SIG-M5 treated with dmso at 0.1 percent for 504 hours (cell line): ENCODE results near the gene SLC27A5.
"Not testable (repeated sequence)": the region's sequence is repeated elsewhere in the genome, so short reads cannot be mapped to it uniquely, and the experiment has no call there.

Experiments used
- DNase-seq: peaks from one replicate; lab custom pipeline; 2025; ENCODE audit not compliant: unreplicated experiment; lab: John Stamatoyannopoulos, UW

Gene SLC27A5

GRCh38 chr19:58498316-58499020, 13.3 kb downstream of the SLC27A5 start:
- no peak for DNase-seq

DNA sequence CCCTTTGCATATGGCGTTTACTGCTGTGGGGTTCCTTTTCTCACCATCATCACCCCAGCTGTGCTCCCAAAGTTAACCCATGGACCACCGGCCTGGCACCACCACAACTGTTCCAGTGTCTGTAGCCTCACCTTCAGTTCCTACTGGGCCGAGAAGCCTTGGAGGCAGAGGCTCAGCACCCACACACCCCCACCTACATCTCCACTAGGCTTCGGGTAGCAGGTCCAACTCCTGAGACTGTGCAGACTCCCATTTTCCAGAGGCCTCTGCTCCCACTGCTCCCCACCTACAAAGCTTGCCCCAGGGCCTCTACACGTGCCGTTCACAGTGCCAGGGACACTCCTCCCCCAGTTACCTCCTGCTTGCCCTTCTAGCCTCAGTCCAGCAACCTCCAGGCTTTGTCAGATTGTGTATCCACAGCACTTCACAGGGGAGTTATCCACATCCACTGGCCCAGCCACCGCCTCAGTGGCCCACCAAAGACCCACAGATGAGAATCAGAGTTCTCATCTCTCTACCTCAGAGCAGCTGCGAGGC, 14.1 kb downstream of the SLC27A5 start:
- DNase-seq, result no peak

GRCh38 chr19:58492265-58492664, 19.5 kb downstream of the SLC27A5 start:
- DNase-seq, result no peak

- no peak for DNase-seq
Measured at GRCh38 chr19:58491393-58491792, 20.4 kb downstream of the SLC27A5 start.

DNA sequence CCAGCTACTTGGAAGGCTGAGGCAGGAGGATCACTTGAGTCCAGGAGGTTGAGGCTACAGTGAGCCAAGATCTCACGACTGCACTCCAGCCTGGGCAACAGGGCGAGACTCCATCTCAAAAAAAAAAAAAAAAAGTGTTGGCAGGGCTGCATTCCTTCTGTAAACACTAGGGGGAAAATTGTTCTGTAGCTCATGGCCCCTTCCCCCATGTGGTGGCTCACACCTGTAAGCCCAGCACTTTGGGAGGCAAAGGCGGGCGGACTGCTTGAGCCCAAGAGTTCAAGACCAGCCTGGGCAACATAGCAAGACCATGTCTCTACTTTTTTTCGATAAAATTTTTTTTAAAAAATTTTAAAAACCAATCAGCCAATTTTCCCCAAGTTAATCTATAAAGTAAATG, 27.4 kb downstream of the SLC27A5 start:
- DNase-seq, result not testable (repeated sequence)

DNA sequence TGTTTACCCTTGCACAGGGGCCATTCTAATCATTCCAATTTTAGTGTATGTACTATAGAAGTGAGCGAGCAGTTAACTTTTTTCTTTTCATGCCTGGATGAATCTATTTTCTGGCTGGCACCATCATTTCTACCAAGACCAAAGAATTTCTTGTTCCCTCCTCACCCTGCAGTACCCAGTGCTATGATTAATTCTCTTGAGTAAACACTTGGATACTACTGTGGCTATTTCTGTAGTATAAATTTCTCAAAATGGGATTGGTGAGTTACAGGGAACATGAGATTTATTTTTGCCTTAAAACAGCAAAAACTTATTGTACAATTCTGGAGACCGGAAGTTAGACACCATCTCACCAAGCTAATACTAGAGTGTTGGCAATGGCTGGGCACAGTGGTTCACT, 28.0 kb downstream of the SLC27A5 start:
- DNase-seq, result no peak

GRCh38 chr19:58482372-58482771, 29.4 kb downstream of the SLC27A5 start:
- DNase-seq, result no peak

DNA sequence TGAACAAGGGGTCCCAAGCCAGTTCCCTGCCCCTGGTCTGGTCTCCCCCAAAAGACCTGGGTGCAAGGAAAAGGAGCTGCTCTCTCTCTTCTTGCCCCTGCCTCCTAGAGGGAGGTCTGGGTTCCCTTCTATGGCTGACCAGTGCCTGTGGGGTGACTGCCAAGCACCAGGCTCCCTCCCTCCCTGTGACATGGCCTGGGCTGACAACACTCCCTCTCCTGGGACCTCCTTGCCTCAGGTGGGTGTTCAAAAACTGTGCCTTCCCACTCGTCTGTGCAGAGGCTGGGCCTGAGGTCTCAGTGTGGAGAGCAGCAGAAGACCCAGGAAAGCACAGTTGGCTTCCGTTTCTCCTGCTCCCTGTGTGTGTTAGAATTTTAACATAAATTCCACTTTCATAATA, 31.0 kb downstream of the SLC27A5 start:
- no peak for DNase-seq

- no peak for DNase-seq
Measured at GRCh38 chr19:58480481-58480830, 31.3 kb downstream of the SLC27A5 start.

DNA sequence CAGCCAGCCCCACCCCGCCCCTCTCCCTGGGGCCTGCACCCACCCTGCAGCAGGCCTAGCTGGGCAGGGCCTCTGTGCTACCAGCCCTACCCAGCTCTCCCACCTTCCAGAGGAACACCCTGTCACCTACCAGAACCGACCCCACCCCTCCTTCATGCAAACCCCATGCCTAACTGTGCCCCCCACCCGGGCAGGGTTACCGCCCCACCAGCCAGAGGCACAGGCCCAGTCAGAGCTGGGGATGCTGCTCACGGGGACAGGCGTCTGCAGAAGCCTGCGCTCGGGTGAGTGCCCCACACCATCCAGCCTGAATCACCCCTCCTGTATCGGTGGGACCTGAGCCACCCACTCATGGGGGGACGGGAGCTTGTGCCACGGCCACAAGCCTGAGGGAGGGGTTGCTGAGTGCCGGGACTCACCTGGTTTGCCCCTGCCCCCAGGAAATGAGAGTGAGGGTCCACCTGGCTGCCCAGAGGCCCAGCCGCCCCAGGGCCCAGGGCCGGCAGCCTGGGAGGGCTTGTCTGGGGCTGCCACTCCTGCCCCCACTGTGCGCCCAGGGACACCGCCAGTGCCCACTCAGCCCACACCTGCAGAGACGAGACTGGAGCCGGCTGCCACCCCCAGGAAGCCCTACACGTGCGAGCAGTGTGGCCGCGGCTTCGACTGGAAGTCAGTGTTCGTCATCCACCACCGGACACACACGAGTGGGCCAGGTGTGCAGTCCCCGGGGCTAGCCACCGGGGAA, 31.9 kb downstream of the SLC27A5 start:
- no peak for DNase-seq

- no peak for DNase-seq
Measured at GRCh38 chr19:58479303-58479702, 32.5 kb downstream of the SLC27A5 start.

GRCh38 chr19:58477871-58478270, 33.9 kb downstream of the SLC27A5 start:
- no peak for DNase-seq

DNA sequence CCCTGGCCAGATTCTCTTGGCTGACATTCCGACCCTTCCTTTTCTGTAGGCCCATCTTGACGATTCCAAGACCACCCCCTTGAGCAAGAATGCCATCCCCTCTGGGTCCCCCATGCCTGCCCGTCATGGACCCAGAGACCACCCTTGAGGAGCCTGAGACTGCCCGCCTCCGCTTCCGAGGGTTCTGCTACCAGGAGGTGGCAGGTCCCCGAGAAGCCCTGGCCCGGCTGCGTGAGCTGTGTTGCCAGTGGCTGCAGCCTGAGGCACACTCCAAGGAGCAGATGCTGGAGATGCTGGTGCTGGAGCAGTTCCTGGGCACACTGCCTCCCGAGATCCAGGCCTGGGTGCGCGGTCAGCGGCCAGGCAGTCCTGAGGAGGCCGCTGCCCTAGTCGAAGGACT, 34.7 kb downstream of the SLC27A5 start:
- DNase-seq, result no peak

DNA sequence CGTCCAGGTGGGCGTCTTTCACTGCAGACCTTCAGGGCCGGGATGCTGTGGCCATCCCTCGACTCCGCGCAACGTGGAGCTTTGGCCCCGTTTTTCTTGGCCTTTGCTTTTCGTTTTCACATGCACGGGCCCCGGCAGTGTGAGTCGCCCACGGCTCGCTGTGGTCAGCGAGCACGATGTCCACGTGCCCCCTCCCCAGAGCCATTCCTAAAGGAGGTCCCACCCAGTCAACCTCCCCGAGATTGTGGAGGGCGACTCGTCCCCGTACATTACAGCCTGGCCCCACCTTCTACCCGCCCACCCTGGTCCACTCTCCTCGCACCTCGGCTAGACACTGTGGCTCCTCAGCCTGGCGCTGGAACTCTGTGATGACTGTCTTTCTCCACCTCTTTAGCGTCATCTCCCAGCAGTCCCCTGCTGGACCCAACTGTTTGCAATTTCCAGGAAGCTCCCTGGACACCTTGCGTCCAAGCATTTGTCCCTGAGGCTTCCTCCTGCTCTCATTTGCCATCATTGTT, 35.2 kb downstream of the SLC27A5 start:
- no peak for DNase-seq

- DNase-seq, result peak; percentile 97
Measured at GRCh38 chr19:58475714-58476497, 35.9 kb downstream of the SLC27A5 start, which contains the start of gene ZNF446. Gene ZNF446, plus strand, starts transcription at chr19:58476352. Its CDS starts 867 bp downstream, at chr19:58477219.

- no peak for DNase-seq
Measured at GRCh38 chr19:58474997-58475713, 36.6 kb downstream of the SLC27A5 start.

DNA sequence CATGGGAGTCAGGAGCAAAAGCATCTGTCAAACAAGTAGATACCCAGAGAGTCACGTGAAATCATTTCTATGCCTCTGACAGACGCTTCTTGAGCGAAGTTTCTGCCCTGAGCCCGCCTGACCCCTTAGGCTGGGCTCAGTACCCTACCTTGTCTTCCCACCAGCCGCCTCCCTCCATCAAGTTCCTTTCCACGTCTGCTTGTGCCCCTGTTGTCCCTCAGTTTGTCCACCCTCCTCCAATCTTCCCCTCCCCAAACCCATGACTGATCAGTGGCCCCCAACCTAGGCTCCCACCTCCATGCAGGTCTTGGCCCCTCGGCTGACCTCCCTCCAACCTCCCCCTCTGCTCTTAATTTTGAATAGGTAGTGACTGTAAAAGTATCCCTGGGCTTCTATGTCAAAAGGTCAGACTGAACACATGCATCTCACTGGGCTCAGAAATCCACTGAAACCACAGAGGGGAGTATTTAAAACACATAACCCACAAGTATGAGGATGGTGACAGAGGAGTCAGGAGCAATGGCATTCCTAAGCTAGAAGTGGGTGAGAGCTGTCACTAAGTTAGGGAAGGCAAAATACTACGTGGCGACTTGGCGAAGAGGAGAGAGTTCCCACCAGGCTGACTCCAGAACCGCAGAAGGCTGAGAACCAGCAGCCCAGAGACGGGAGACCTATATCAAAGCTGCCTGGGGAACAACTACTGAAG, 37.3 kb downstream of the SLC27A5 start:
- no peak for DNase-seq

GRCh38 chr19:58473775-58474174, 38.0 kb downstream of the SLC27A5 start:
- DNase-seq, result no peak

DNA sequence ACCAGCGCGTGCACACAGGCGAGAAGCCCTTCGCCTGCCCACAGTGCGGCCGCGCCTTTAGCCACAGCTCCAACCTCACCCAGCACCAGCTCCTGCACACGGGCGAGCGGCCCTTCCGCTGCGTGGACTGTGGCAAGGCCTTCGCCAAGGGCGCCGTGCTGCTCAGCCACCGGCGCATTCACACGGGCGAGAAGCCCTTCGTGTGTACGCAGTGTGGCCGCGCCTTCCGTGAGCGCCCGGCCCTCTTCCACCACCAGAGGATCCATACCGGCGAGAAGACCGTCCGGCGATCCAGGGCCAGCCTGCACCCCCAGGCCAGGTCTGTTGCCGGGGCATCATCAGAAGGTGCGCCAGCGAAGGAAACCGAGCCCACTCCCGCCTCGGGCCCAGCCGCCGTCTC, 40.1 kb downstream of the SLC27A5 start:
- DNase-seq, result no peak
